HG02798 (cell line): Measurements from ENCODE around the gene GRK6.

ENCODE experiments used
- ATAC-seq: cut with Tn5 transposase; IDR thresholded peaks from one replicate; pipeline ENCODE4 v1.9.1; 2021; ENCODE audit warnings: mild to moderate bottlenecking; ENCODE audit not compliant: unreplicated experiment, poor library complexity

Gene GRK6

DNA sequence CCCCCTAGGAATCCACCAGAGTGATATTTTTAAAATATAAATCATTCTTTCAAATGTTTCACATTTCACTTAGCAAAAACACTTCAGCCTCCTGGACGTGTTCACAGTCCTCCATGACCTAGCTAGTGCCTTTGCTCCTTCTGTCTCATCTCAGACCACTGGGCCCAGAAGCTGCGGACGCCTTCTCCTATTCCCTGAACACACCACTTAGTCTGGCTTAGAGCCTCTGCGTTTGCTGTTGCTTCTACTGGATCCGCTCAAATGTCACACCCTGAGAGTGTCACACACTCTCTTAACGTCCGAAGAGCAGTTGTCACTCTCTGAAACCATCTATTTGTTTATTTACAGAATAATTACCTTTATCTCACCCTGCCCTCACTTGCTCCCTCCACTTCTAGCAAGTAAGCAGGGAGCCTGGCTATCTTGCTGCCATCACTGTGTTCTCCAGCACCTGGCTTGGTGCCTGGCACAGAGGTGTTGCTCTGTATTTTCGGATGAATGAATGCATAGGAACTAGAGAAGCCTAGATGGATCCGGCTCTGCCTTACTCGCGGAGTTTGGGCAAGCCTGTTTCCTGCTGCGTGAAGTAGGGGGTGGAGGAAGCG is 1.2 kb upstream of the GRK6 start:
- ATAC-seq = no peak

DNA sequence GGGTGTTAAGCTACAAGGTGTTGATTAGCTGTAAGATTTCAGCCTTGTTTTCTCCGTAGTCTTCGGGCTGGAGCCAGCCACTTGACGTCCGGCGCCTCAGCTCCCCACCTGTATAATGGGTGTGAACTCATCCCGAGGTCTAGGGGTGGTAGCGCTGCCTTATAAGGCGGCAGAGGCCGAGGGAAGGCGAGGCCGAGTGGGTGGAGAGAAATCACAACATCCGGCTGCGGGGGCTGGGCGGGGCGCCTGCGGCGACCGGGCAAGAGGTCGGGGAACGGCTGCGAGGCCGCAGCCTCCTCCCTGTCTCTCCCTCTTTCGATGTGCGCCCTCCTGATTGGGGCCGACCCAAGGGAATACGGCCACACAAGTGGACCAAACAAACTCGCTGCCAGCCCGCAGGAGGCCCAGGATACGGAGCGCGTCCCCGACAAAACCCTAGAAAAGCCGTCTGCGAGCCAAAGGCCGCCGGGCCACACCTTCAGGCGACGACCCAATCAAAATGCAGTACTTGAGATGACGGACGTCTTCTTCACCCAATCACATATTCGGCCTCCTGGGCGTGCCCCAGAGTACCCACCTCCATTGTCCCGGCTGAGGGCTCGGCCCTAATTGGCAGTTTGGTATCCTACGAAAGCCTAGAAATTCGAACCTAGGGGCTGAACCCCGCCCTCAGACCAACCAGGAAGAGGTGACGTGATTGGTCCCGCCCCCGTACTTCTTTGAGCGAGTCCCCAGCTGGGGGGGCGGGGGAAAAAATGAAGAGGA is 493 bp upstream of the GRK6 start:
- peak; percentile 84 for ATAC-seq

DNA sequence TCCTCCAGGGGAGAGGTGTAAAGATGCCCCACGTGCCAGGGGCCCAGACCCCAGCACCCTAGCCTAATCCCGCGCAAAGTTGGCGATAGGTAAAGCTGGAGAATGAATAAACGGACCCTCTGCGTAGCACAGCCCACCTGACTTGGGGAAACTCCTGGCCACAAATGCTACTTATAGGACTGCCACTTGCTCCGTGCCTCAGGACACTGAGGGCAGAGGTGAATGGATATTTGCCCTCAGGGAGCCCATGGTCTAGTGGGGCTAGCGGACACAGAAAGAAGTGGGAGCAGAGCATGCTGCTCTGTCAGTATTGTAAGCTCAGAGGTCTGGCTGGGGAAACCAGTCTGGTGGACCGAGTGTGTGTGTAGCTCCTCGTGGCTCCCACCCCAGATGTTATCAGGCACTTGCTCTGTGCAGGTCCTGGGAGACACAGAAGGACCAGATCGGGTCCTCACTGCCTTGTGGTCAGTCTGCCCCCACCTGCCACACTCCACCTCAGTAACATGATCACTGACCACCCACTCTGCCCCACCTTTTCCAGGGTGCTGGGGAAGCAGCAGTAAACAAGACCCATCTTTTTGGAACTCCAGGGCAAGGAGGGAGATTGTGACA is 841 bp downstream of the GRK6 start:
- ATAC-seq = no peak

DNA sequence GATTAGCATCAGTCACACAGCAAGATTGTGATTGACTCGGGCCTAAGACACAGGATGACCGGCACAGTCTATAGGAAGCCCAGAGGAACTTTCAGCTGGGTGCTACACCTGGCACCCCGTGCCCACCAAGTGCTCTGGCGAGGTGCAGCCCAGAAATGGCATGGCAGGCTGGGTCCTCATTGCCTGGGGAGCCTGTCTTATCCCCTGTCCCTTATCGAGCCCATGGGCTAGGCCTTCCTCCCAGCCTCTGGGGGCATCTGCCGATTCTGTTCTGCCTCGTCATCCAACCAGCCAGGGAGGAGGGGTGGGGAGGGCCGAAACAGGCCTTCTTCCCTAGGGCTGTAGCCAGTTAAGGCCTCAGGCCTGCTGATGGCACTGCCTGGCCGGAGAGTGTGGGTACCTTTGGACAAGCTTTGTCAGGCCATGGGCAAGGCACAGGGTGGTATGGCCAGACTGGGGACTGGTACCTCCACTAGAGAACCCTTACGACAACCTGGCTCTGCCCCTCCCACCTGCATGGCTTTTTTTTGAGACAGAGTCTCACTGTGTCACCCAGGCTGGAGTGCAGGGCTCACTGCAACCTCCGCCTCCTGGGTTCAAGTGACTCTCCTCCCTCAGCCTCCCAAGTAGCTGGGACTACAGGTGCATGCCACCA is 1.6 kb downstream of the GRK6 start:
- no peak for ATAC-seq

DNA sequence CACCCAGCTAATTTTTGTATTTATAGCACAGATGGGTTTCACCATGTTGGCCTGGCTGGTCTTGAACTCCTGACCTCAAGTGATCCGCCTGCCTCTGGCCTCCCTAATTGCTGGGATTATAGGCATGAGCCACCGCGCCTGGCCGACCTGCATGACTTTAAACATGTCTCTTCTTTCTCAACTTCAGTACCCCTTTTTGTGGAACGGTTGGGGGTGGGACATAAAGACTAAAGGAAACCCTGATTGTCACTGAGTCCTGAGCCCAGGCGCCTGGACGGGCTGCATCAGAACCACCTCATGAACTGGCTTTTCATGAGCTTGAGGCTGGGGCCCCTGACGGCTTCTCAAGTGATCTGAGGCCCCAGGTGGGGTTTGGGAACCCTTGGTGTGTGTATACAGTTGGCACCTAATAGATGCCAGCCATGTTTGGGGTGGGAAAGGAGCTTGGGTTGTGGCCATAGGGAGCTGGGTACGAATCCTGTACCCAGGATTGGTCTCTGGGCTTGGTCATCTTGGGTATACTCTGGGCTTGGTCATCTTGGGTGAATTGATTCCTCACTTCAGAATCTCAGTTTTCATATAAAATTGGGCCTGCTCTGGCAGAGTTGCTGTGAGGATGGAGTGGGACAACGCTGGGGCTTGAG is 2.2 kb downstream of the GRK6 start:
- ATAC-seq = no peak

DNA sequence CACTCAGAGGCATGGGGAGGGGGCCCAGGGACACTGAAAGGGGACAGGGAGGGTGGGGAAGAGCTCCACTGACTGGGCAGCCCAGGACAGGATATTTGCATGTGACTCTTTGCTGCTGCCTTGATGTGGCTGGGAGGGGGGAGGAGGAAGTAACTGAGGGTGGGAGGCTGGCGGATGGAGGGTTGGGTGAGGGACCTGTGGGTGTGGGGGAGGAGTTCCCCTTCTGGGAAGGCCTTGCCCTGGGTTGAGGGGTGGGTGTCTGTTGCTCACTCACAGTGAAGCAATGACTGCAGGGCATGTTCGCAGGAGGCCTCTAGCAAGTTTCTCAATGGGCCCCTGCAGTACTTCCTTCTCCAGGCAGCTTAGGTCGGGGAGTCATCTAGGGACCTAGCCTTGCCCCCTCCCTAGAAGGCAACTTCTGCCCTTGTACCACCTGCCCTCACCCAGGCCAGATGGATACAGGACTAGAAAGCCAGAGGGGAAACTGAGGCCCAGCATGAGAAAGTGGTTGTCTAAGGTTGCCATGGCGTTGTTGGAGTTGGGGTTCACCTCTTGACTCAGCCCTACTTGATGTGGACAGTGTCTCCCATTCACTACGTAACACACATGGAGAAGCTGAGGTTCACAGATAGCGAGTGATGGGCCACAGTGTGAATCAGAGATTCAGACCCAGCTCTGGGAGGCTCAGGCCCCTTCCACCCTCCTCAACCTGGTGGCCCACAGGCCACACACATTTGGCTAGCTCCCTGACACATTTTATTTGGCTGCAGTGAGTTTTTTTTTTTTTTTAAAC is 3.0 kb downstream of the GRK6 start:
- ATAC-seq = no peak

DNA sequence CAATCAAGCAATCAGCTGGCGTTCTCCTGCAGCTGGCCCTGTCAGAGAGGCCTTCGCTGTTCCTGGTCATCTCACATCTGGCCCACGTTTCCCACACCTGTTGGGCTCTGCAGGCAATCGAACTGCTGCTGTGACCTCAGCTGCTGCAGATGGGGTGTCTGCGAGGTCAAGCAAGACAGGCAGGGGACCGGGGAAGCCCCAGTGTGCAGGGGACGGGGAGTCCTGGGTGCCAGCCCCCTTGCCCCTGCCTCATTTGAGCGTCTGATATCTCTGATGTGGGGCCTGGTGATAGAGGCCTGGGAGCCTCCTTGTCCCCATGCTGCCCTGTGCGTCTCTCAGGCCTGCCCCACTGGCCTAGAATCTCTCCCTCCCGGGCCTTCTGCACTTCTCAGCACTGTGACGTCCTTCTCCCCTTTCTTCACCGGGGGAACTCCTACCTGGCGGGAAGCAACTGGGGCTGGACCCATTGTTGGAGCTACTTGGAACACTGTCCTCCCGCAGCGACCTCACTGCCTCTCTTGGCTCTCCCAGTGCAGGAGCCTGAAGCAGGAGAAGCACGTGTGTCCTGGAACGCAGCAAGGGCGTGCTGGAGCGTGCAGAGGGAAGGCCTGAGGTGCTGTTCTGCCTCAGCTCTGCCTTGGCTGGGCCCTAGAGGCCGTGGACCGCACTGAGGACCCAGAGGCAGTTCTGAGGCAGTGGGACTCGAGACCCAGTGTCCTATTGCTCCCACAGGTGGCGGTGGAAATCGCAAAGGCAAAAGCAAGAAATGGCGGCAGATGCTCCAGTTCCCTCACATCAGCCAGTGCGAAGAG is 3.9 kb downstream of the GRK6 start:
- ATAC-seq = no peak

DNA sequence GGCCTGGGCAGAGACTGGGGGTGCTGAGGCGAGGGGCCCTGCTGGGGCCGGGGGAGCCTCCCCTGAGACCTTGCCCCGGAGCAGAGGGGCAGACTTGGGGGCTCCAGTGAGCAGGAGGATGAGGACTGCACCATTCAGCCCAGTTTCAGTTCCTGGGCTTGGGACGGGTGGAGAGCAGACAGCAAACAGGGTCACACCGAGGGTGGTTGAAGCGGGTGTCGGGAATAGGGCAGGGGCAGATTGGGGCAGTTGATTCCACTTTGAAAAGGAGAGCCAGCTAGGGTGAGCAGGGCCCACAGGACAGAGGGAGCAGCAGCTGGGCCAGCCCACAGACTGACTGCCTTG is 4.5 kb downstream of the GRK6 start:
- no peak for ATAC-seq

DNA sequence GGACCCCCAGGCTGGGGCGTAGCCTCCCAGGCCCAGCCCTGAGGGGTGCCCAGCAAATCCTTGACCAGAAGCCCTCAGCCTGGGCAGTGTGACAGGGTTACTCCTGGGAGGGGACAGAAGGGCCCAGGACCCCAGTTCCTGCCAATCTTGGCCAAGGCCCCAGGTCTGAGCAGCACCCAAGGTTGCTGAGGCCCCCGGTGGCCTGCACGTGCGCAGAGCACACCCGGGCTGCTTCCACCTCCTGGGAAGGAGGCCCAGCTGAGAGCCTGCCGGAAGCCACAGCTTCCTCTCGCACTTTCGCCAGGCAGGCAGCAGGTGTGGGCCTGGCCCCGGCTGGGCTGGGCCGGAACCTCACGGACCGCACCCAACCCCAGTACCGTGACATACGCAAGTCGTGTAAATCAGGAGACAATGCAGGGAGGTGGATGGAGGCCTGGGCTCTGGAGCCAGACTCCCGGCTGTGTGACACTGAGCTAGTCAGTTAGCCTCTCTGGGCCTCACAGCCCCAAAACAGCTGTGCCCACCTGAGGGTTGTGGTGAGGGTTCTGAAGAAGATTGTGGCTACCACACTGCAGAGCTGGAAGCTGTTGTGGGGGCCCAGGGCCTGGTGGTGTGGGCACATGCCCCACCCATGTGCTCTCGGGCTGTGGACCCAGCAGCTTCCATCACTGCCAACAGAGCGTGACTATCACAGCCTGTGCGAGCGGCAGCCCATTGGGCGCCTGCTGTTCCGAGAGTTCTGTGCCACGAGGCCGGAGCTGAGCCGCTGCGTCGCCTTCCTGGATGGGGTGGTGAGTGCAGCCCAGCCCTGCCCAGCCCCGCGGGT is 5.1 kb downstream of the GRK6 start:
- peak; percentile 46 for ATAC-seq

DNA sequence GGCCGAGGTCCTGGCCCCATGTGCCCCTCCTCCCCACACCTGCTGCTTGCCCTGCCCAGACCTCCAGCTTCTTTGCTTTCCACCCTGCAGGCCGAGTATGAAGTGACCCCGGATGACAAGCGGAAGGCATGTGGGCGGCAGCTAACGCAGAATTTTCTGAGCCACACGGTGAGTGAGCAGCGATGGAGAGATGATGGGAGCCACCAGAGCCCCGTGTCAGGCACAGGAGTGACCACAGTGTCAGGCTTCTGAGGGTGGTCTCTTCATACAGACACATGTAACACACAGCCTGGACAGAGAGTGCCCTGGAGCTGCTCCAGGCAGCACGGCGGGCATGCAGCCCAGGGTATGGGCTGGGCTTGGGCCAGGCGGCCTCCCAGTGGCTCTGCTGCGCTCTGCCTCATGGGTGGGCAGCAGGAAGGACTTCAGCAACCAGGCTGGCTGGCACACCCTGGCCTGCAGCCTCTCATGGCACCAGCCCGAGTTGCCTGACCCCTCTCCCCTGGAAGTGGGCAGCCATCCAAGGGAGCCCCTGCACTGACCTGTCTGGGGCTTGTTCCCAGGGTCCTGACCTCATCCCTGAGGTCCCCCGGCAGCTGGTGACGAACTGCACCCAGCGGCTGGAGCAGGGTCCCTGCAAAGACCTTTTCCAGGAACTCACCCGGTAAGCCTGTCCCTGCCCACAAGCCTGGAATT is 5.8 kb downstream of the GRK6 start:
- no peak for ATAC-seq

DNA sequence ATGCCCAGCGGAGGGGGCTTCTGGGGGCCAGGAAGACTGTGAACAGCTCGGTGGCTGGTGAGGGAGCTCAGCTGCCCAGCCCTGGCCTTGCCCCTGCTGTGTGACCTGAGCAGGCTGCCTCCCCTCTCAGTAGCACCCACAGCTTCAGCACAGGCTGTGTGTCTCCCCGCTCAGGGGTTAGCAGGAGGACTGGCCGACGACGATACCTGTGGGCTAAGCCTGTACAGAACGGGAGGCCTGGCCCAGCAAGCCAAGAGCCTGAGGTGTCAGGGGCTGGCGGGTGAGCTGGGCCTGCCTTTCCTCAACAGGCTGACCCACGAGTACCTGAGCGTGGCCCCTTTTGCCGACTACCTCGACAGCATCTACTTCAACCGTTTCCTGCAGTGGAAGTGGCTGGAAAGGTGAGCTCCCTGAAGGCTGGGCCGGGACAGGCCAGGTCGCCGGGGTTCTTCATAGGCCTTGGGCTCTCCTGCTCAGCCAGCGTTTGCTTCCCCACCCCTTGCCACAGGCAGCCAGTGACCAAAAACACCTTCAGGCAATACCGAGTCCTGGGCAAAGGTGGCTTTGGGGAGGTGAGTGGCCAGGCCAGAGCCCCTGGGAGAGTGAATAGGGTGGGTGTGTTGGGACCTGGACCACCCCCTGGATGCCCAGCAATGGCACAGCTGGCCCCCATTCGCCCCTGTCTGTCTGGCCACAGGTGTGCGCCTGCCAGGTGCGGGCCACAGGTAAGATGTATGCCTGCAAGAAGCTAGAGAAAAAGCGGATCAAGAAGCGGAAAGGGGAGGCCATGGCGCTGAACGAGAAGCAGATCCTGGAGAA is 6.6 kb downstream of the GRK6 start:
- ATAC-seq = no peak

DNA sequence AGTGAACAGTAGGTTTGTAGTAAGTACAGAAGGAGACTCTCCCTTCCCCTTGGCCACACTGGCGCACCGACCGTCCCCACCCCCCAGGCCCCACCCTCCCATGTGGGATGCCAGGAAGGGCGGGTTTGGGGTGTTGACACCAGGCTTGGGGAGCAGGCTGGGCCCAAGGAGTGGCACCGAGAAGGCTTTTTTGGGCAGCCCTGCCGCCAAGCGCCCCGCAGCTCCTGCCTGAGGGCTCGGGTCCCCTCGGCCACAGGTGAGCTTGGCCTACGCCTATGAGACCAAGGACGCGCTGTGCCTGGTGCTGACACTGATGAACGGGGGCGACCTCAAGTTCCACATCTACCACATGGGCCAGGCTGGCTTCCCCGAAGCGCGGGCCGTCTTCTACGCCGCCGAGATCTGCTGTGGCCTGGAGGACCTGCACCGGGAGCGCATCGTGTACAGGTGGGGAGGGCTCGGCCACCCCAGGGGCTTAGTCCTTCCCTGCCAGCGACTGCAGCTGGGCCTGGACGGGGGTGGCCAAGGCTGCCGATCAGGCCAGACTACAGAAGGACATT is 7.3 kb downstream of the GRK6 start:
- no peak for ATAC-seq

DNA sequence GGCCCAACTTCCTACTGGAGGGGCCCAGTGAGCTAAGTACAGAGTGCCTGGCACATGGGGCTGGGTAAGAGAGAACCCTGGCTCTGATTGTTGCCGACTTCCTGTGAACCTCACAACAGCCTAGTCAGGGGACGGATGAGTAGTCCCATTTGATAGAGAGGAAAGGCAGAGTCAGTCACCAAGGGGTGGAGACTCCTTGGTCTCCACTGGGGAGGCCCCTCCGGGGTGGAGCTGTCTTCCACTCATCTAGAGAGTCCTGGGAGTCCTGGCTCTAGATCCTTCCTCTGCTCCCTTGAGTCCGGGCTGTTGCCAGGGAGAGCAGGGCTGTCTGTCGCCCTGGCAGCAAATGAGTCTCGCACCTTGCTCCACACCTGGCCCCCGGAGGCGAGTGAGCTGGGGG is 8.0 kb downstream of the GRK6 start:
- ATAC-seq = no peak

DNA sequence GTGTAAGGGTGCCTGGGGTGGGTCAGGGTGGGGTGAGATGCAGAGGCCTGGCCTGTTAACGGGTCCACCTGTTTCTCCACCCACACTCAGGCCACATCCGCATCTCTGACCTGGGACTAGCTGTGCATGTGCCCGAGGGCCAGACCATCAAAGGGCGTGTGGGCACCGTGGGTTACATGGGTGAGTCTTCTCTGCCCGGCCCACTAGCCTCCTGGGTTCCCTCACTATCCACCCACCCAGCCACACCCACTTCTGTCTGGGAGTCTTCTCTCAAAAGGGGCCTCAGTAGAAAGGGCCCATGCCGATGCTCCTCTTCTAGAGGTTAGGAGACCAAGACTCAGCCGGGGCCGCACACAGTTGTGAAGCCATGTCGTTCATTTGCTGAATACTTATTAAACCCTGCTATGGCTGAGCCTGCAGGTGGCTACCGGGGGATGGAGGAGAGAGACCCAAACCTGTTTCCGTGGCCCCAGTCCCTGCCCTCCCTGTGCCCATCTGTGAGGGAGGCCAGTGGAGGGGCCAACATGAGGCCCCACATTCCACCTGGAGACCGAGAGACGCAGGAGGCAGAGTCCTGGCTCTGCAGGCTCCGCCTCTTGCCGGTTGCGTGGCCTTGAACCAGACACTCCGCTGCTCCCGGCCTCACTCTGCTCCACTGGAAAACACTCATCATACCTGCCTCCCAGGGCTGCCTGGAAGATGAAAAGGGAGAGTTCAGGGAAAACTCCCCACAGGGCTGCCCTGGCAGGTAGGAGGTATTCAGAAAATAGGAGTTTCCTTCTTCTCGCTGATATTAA is 8.7 kb downstream of the GRK6 start:
- ATAC-seq = no peak

DNA sequence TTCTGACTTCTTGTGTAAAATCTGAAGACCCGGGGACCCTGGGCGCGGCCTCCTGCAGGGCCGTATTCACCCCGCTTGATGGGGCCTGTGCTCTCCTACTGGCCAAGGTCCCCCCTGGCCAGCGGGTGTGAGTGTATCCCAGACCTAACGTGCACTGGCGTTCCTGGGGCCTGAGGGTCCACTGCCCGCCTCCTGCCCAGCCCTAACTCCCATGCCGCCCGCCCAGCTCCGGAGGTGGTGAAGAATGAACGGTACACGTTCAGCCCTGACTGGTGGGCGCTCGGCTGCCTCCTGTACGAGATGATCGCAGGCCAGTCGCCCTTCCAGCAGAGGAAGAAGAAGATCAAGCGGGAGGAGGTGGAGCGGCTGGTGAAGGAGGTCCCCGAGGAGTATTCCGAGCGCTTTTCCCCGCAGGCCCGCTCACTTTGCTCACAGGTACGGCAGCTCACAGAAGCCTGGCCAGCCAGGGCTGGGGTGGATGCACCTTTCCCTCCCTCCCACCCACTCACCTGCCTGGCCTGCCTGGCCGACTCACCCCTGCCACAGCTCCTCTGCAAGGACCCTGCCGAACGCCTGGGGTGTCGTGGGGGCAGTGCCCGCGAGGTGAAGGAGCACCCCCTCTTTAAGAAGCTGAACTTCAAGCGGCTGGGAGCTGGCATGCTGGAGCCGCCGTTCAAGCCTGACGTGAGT is 9.5 kb downstream of the GRK6 start:
- ATAC-seq = no peak
